M059J (cell line): ENCODE results near the gene PRDX2. TPM values are rescaled to one million over a fixed set of nuclear protein-coding genes. Genes with fewer than 3 reads are reported as not detected.

Source experiments
- DNase-seq: peaks from one replicate; pipeline ENCODE4 v3.0.0-alpha.2; 2012; ENCODE audit warnings: low read depth
- total RNA-seq: library from RNA; depleted of rRNA; stranded (reverse); fragments of >200 nt; shearing (Covaris generic); gene quantifications from 2 replicates; pipeline ENCODE4 v1.2.3, GENCODE V29; 2014

Gene PRDX2
- total RNA-seq, 1 experiment from 2014 or later, result 178 TPM

- peak; percentile 69 for DNase-seq
Observed at GRCh38 chr19:12779162-12779993, 22.2 kb downstream of the PRDX2 start.

- no peak for DNase-seq
Observed at GRCh38 chr19:12778905-12779161, 22.8 kb downstream of the PRDX2 start.

- peak; percentile 82 for DNase-seq
Observed at GRCh38 chr19:12778017-12778904, 23.3 kb downstream of the PRDX2 start.

- DNase-seq, result peak; percentile 74
Observed at GRCh38 chr19:12777217-12778016, 24.2 kb downstream of the PRDX2 start.

GRCh38 chr19:12774588-12775555 lies 26.7 kb downstream of the PRDX2 start, which contains the start of gene HOOK2:
Gene HOOK2 (minus strand): TSS chr19:12775552. CDS start chr19:12775449, 103 bp downstream.
- DNase-seq, result no peak

- peak; percentile 52 for DNase-seq
Observed at GRCh38 chr19:12773571-12773970, 28.0 kb downstream of the PRDX2 start.

- DNase-seq, result no peak
Observed at GRCh38 chr19:12772323-12772722, 29.3 kb downstream of the PRDX2 start.

GRCh38 chr19:12770922-12771321 lies 30.7 kb downstream of the PRDX2 start:
- DNase-seq, result no peak

- DNase-seq, result no peak
Observed at GRCh38 chr19:12769689-12770088, 31.9 kb downstream of the PRDX2 start.

GRCh38 chr19:12767666-12768065 lies 33.9 kb downstream of the PRDX2 start:
- DNase-seq, result no peak

GRCh38 chr19:12767150-12767549 lies 34.5 kb downstream of the PRDX2 start:
- DNase-seq, result no peak

- DNase-seq, result peak; percentile 64
Observed at GRCh38 chr19:12766051-12766521, 35.5 kb downstream of the PRDX2 start.

GRCh38 chr19:12764698-12765097 lies 36.9 kb downstream of the PRDX2 start:
- DNase-seq, result no peak

- DNase-seq, result no peak
Observed at GRCh38 chr19:12763100-12763499, 38.5 kb downstream of the PRDX2 start.

GRCh38 chr19:12759686-12760085 lies 41.9 kb downstream of the PRDX2 start:
- no peak for DNase-seq

GRCh38 chr19:12757544-12758274 lies 43.9 kb downstream of the PRDX2 start:
- peak; percentile 58 for DNase-seq

- no peak for DNase-seq
Observed at GRCh38 chr19:12756150-12756883, 45.3 kb downstream of the PRDX2 start.

GRCh38 chr19:12754465-12755196 lies 47.0 kb downstream of the PRDX2 start:
- no peak for DNase-seq
